ENCODE measurements around the gene RNF121. TPM values are rescaled to one million over a fixed set of nuclear protein-coding genes. Genes with fewer than 3 reads are reported as not detected.

Gene RNF121
- total and polyA plus RNA-seq, 2 of the 4 experiments (the other 2 are of a cell fraction): 43.4 to 88.7 TPM

GRCh38 chr11:71991494-71991893, 62.6 kb downstream of the RNF121 start:
- Histone ChIP-seq H3K9ac (ENCODE audit: low read depth, low read length) (no peak overlapping the region), H4K8ac (ENCODE audit: low read depth in 2 of 2, low read length in 2 of 2) (no peak overlapping the region), H3K4ac (ENCODE audit: low read depth, low read length) (no peak overlapping the region), H2BK5ac (ENCODE audit: low read depth, low read length, poor library complexity, severe bottlenecking) (no peak overlapping the region), H3K27me3 (ENCODE audit: control insufficient read depth, insufficient read depth, low read length) (no peaks in the 10 kb centered on the region), H2AK9ac (replicated peaks; ENCODE audit: low read depth, low read length, poor library complexity) (no peak overlapping the region), H3K18ac (ENCODE audit: low read depth, low read length) (no peak overlapping the region), H2BK120ac (ENCODE audit: low read depth, low read length) (no peak overlapping the region), H3K4me3 (ENCODE audit: insufficient read depth, low read depth, low read length) (no peak overlapping the region), H3K79me1 (ENCODE audit: low read depth in 1 of 2, low read length in 2 of 2) (peaks cover 8 to 14% of the 10 kb centered on the region in 2 experiments; a peak in 2 of 4 replicates), H2AFZ (replicated peaks; ENCODE audit: low read length, poor library complexity) (no peak overlapping the region), H2BK15ac (ENCODE audit: low read depth, low read length) (no peak overlapping the region), H4K91ac (ENCODE audit: insufficient read depth, low read depth, low read length) (no peak overlapping the region), H4K20me1 (ENCODE audit: insufficient read depth, low read length) (peaks cover 11% of the 10 kb centered on the region; the same call in 1 of the 2 replicates), H3K23ac (ENCODE audit: low read depth, low read length) (no peak overlapping the region), H3K56ac (ENCODE audit: extremely low read depth, insufficient read depth, low read length) (no peak overlapping the region), H3K4me1 (ENCODE audit: control insufficient read depth, insufficient read depth, low read length) (peaks cover 5% of the 10 kb centered on the region), H3K14ac (replicated peaks; ENCODE audit: low read depth, low read length) (no peak overlapping the region), H3K9me3 (ENCODE audit: control insufficient read depth, insufficient read depth, low read length) (no peaks in the 10 kb centered on the region), H3K36me3 (ENCODE audit: control insufficient read depth, insufficient read depth, low read length) (peaks cover 8% of the 10 kb centered on the region), H2BK20ac (ENCODE audit: low read depth, low read length) (no peak overlapping the region), H3K27ac (ENCODE audit: insufficient read depth, low read length) (no peak overlapping the region), H4K5ac (ENCODE audit: low read depth, low read length) (no peak overlapping the region), H3K4me2 (ENCODE audit: low read depth, low read length) (no peak overlapping the region), H3K9me1 (ENCODE audit: insufficient read depth, low read length) (peaks cover 20% of the 10 kb centered on the region), H2AK5ac (ENCODE audit: low read depth, low read length) (no peak overlapping the region)
- TF ChIP-seq MXI1 (IDR thresholded peaks at IDR 0.05; ENCODE audit: borderline replicate concordance, low read depth, low read length) (no peak), MAFK (IDR thresholded peaks at IDR 0.05; ENCODE audit: low read depth, low read length) (no peak), USF2 (IDR thresholded peaks at IDR 0.05; ENCODE audit: low read depth, low read length) (no peak), RAD21 (IDR thresholded peaks at IDR 0.05; ENCODE audit: low read length) (no peak), POLR2A (IDR thresholded peaks at IDR 0.05; ENCODE audit: low read depth, low read length) (no peak), RFX5 (IDR thresholded peaks at IDR 0.05; ENCODE audit: low read depth, low read length) (no peak), NFE2L2 (IDR thresholded peaks at IDR 0.05; ENCODE audit: low read depth, low read length) (no peak), CEBPB (IDR thresholded peaks at IDR 0.05; ENCODE audit: low read depth, low read length) (no peak)
- TF ChIP-seq, protein P1, sequence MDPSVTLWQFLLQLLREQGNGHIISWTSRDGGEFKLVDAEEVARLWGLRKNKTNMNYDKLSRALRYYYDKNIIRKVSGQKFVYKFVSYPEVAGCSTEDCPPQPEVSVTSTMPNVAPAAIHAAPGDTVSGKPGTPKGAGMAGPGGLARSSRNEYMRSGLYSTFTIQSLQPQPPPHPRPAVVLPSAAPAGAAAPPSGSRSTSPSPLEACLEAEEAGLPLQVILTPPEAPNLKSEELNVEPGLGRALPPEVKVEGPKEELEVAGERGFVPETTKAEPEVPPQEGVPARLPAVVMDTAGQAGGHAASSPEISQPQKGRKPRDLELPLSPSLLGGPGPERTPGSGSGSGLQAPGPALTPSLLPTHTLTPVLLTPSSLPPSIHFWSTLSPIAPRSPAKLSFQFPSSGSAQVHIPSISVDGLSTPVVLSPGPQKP (IDR thresholded peaks at IDR 0.05; ENCODE audit: borderline replicate concordance, low read depth, low read length): no peak
- TF ChIP-seq, protein P2, sequence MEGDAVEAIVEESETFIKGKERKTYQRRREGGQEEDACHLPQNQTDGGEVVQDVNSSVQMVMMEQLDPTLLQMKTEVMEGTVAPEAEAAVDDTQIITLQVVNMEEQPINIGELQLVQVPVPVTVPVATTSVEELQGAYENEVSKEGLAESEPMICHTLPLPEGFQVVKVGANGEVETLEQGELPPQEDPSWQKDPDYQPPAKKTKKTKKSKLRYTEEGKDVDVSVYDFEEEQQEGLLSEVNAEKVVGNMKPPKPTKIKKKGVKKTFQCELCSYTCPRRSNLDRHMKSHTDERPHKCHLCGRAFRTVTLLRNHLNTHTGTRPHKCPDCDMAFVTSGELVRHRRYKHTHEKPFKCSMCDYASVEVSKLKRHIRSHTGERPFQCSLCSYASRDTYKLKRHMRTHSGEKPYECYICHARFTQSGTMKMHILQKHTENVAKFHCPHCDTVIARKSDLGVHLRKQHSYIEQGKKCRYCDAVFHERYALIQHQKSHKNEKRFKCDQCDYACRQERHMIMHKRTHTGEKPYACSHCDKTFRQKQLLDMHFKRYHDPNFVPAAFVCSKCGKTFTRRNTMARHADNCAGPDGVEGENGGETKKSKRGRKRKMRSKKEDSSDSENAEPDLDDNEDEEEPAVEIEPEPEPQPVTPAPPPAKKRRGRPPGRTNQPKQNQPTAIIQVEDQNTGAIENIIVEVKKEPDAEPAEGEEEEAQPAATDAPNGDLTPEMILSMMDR (conservative IDR thresholded peaks at IDR 0.05; ENCODE audit: low read depth, low read length): no peak
- CTCF ChIA-PET: interaction anchor here (0.7 kb wide), 1 partner anchor 14 kb away, joined by 3 read pairs; no protein-coding TSS in a partner anchor
- WGBS, 2 experiments (ENCODE audit: extremely low coverage in 2 of 2, insufficient read length in 1 of 2): 100% methylated on average over 1 of the region's 3 CpGs; no CpG with 5 or more reads in 1 of the 2 experiments
- in situ Hi-C loops (cut with MboI; ENCODE audit: low sequenced_read_pairs) (no loop called here), intact Hi-C loops (cut with micrococcal nuclease) (no loop called here), dilution Hi-C loops (cut with HindIII; ENCODE audit: low sequenced_read_pairs, unreplicated experiment) (no loop called here)
- ATAC-seq (ENCODE audit: low read depth) (no peak), DNase-seq (no peak)
- POLR2A ChIA-PET (ENCODE audit: unreplicated experiment): no interaction called here
- no TSS peak for BruUV-seq (replicated peaks)
